Osteoblast (primary cell): ENCODE results near the gene PRR23E. TPM values are rescaled to one million over a fixed set of nuclear protein-coding genes. Genes with fewer than 3 reads are reported as not detected.

Experiments used
- DNase-seq: peaks from one replicate; pipeline ENCODE4 v3.0.0; 2011; ENCODE audit warnings: low spot score, mixed read lengths; ENCODE audit not compliant: insufficient read length; ENCODE audit errors: missing footprints
- H2AFZ ChIP-seq: 2 replicates; pipeline ENCODE4 v1.6.0; 2011; ENCODE audit warnings: mild to moderate bottlenecking, low read length
- H3K27ac ChIP-seq: 2 replicates; pipeline ENCODE4 v1.5.1; 2011; ENCODE audit warnings: mild to moderate bottlenecking, low read depth, low read length, moderate library complexity
- H3K27me3 ChIP-seq: 2 replicates; pipeline ENCODE4 v1.6.0; 2012; ENCODE audit warnings: mild to moderate bottlenecking, control low read depth, inconsistent platforms, low read length, moderate library complexity; ENCODE audit not compliant: insufficient read depth
- H3K36me3 ChIP-seq: 2 replicates; pipeline ENCODE4 v1.5.1; 2011; ENCODE audit warnings: mild to moderate bottlenecking, low read length, control low read depth, moderate library complexity; ENCODE audit not compliant: insufficient read depth
- H3K4me1 ChIP-seq: 2 replicates; pipeline ENCODE4 v1.5.1; 2011; ENCODE audit warnings: mild to moderate bottlenecking, low read length, control low read depth, moderate library complexity; ENCODE audit not compliant: insufficient read depth
- H3K4me2 ChIP-seq: 2 replicates; pipeline ENCODE4 v1.6.0; 2011; ENCODE audit warnings: mild to moderate bottlenecking, low read length; ENCODE audit not compliant: insufficient read depth
- H3K4me3 ChIP-seq: fragments of 200-600 bp; sonication (generic); 3 replicates; pipeline ENCODE4 v1.5.1; 2012; ENCODE audit warnings: mild to moderate bottlenecking, low read length, inconsistent platforms; ENCODE audit not compliant: insufficient read depth
- H3K79me2 ChIP-seq: 2 replicates; pipeline ENCODE4 v1.6.0; 2012; ENCODE audit warnings: mild to moderate bottlenecking, low read length, control low read depth, inconsistent platforms; ENCODE audit not compliant: insufficient read depth
- H3K9me3 ChIP-seq: 2 replicates; pipeline ENCODE4 v1.5.1; 2011; ENCODE audit warnings: low read depth, low read length, control low read depth
- H4K20me1 ChIP-seq: 2 replicates; pipeline ENCODE4 v1.6.0; 2012; ENCODE audit warnings: mild to moderate bottlenecking, low read length, control low read depth; ENCODE audit not compliant: insufficient read depth
- total RNA-seq: library from RNA; depleted of rRNA; stranded (reverse); fragments of >200 nt; gene quantifications from 2 replicates; pipeline ENCODE4 v1.2.3, GENCODE V29; 2012
- TF ChIP-seq, protein P1 (sequence below): IDR thresholded peaks from 2 replicates; pipeline ENCODE4 v1.5.1; 2011; ENCODE audit warnings: mild to moderate bottlenecking, low read depth, low read length, moderate library complexity; ENCODE audit errors: extremely low read depth

Gene PRR23E
- total RNA-seq, 1 donor, result not detected

DNA sequence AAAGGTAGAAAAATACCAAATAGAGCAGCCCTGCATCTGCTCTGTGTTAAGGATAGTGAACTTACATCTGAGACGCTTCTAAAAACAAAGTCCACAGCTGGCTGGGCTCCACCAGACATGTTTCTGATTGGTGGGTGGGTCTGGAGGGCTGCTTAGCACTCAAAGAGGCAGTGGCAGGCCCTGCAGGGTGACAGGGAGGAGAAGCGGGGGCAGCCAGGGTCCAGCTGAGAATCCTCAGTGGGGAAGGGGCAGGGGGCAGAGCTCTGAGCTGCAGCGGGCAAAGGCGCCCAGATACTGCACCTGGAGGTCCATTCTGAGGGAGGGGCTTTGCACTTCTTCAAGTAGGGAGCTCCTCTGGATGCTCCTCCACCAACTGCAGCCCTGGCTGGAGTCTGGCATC is 28.1 kb downstream of the PRR23E start:
- Histone ChIP-seq H2AFZ (no peak overlapping the region), H3K4me1 (peaks cover 14% of the 10 kb centered on the region), H4K20me1 (no peaks in the 10 kb centered on the region), H3K79me2 (no peaks in the 10 kb centered on the region), H3K27ac (no peak overlapping the region), H3K36me3 (no peaks in the 10 kb centered on the region), H3K4me2 (no peak overlapping the region), H3K4me3 (no peak overlapping the region), H3K9me3 (no peaks in the 10 kb centered on the region), H3K27me3 (peaks cover 3% of the 10 kb centered on the region)
- TF ChIP-seq, protein P1, sequence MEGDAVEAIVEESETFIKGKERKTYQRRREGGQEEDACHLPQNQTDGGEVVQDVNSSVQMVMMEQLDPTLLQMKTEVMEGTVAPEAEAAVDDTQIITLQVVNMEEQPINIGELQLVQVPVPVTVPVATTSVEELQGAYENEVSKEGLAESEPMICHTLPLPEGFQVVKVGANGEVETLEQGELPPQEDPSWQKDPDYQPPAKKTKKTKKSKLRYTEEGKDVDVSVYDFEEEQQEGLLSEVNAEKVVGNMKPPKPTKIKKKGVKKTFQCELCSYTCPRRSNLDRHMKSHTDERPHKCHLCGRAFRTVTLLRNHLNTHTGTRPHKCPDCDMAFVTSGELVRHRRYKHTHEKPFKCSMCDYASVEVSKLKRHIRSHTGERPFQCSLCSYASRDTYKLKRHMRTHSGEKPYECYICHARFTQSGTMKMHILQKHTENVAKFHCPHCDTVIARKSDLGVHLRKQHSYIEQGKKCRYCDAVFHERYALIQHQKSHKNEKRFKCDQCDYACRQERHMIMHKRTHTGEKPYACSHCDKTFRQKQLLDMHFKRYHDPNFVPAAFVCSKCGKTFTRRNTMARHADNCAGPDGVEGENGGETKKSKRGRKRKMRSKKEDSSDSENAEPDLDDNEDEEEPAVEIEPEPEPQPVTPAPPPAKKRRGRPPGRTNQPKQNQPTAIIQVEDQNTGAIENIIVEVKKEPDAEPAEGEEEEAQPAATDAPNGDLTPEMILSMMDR, result no peak
- no peak for DNase-seq

DNA sequence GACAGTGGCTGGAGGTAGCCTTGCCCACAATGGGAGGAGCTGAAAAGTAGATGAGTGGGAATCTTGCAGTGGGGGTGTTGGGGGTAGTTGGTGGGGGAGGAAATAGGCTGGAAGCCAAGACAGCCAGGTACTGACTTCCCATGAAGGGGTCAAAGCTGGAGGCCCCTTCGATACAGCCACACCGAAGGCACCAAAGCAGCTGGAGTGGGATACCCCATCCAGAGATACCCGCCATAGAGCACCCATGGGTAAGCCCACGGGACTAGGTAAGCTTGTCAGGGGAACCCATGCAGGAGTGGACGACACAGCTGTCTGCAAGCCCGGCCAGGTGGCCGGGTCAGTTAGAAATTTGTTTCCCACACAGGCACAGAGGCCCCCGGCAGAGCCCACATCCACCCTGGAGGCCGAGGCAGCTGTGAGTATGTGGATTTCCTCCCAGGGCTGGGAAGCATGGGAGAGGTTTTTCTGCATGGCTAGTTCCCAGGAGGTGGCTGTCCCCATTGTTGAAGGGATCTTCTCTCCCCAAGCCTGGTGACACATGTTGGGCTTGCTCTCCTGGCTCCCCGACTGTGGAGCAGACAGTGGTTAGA is 28.6 kb downstream of the PRR23E start:
- Histone ChIP-seq H3K27me3 (peaks cover 3% of the 10 kb centered on the region), H3K9me3 (no peaks in the 10 kb centered on the region), H3K4me2 (no peak overlapping the region), H3K79me2 (no peaks in the 10 kb centered on the region), H2AFZ (no peak overlapping the region), H3K4me1 (peaks cover 15% of the 10 kb centered on the region), H3K4me3 (no peak overlapping the region), H3K27ac (no peak overlapping the region), H3K36me3 (no peaks in the 10 kb centered on the region), H4K20me1 (no peaks in the 10 kb centered on the region)
- no peak for DNase-seq
- TF ChIP-seq, protein P1, result no peak

DNA sequence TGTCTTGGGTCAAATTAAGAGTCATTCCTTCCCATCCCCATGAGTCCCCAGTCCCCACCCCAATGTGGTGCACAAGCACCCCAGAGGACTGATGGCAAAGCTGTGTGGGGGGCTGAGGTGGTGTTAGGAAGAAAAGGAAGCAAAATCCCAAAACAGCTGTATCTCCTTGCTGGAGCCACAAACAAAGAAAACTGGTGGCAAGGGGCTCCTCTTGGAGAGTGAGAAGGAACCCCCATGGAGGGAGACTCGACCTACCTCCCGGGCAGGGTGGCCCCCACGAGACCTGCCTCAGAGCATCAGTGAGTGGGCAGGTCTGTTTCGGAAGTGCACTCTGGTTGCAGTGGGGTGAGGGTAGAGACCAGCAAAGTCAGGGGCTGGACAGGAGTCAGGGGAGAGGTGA is 29.2 kb downstream of the PRR23E start:
- Histone ChIP-seq H3K27me3 (peaks cover 3% of the 10 kb centered on the region), H4K20me1 (no peaks in the 10 kb centered on the region), H3K27ac (no peak overlapping the region), H3K4me3 (no peak overlapping the region), H3K4me2 (no peak overlapping the region), H3K36me3 (no peaks in the 10 kb centered on the region), H3K4me1 (peaks cover 15% of the 10 kb centered on the region), H3K79me2 (no peaks in the 10 kb centered on the region), H2AFZ (no peak overlapping the region), H3K9me3 (no peaks in the 10 kb centered on the region)
- no peak for DNase-seq
- TF ChIP-seq, protein P1, result no peak

DNA sequence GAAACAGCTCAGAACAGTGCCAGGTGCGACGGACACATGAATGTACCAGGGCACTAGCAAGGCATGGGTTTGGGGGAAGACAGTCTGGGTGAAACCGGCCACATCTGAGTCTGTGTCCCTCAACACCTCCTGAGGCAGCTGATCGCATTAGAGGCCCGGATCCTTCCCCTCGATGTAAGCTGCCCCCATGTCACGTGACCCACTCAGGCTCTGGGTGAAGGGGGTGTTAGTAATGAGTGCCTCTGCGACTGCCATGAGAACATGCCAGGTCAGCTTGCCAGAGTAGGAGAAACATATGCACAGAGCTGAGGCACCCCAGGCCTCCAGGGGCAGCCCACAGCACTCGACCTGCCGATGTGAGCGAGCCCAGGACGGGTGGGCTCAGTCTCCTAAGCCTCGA is 29.7 kb downstream of the PRR23E start:
- DNase-seq, result no peak
- Histone ChIP-seq H3K79me2 (no peaks in the 10 kb centered on the region), H3K27me3 (peaks cover 3% of the 10 kb centered on the region), H3K4me1 (peaks cover 10% of the 10 kb centered on the region), H3K27ac (no peak overlapping the region), H3K4me3 (no peak overlapping the region), H2AFZ (no peak overlapping the region), H3K4me2 (no peak overlapping the region), H3K36me3 (no peaks in the 10 kb centered on the region), H4K20me1 (no peaks in the 10 kb centered on the region), H3K9me3 (no peaks in the 10 kb centered on the region)
- TF ChIP-seq, protein P1, result no peak
